IgD-negative memory B cell (primary cell): ENCODE data around the gene CHCHD4. TPM values are rescaled to one million over a fixed set of nuclear protein-coding genes. Genes with fewer than 3 reads are reported as not detected.
A peak's percentile ranks its signal among the peaks of the same experiment; 100 is the strongest.

Experiments
- H3K27ac Mint-ChIP-seq, 3 donors: one replicate each; pipeline ENCODE4 v1.8.0; 2020 to 2022; ENCODE audit warnings: mild to moderate bottlenecking in 3 of 3, mixed read lengths in 3 of 3, moderate library complexity in 1 of 3
- H3K27me3 Mint-ChIP-seq: one replicate; pipeline ENCODE4 v1.8.0; 2021; ENCODE audit warnings: mixed read lengths
- H3K36me3 Mint-ChIP-seq: one replicate; pipeline ENCODE4 v1.8.0; 2020; ENCODE audit warnings: mild to moderate bottlenecking, mixed read lengths
- H3K4me1 Mint-ChIP-seq, 3 donors: one replicate each; pipeline ENCODE4 v1.8.0; 2020 to 2022; ENCODE audit warnings: mixed read lengths in 3 of 3, mild to moderate bottlenecking in 1 of 3
- H3K4me3 Mint-ChIP-seq, 4 donors: one replicate each; pipeline ENCODE4 v1.8.0; 2020 to 2022; ENCODE audit warnings: mild to moderate bottlenecking in 4 of 4, mixed read lengths in 4 of 4, moderate library complexity in 3 of 4
- H3K9me3 Mint-ChIP-seq, 3 donors: one replicate each; pipeline ENCODE4 v1.8.0; 2020 to 2021; ENCODE audit warnings: mixed read lengths in 3 of 3, mild to moderate bottlenecking in 1 of 3
- polyA plus RNA-seq: library from polyadenylated mRNA; unstranded; fragments of 300-500 nt; fragmentation: Illumina TruSeq; gene quantifications from one replicate; pipeline ENCODE4 v1.2.3, GENCODE V29; 2021

CHCHD4 gene
- polyA plus RNA-seq, 1 donor from 2014 or later: 18.7 TPM

GRCh38 chr3:14144423-14145075, 19.9 kb upstream of the CHCHD4 start:
- Mint-ChIP-seq H3K27me3 (no peaks in the 10 kb centered on the region), H3K36me3 (peaks cover 6% of the 10 kb centered on the region)

GRCh38 chr3:14143271-14144225, 18.9 kb upstream of the CHCHD4 start:
- Mint-ChIP-seq H3K9me3 (no peaks in the 10 kb centered on the region), H3K27ac (peak overlapping the region; percentile 96 to 99 (median 99)), H3K36me3 (peaks cover 8% of the 10 kb centered on the region), H3K4me1 (peaks cover 10 to 16% (median 14%) of the 10 kb centered on the region in 3 donors), H3K27me3 (no peaks in the 10 kb centered on the region), H3K4me3 (peak overlapping the region in 3 of 4 donors; percentile 8 to 80 (median 79))

More at GRCh38 chr3:14144423-14145075, 19.9 kb upstream of the CHCHD4 start:
- Mint-ChIP-seq H3K27ac (peak overlapping the region; percentile 96 to 99 (median 99)), H3K9me3 (no peaks in the 10 kb centered on the region), H3K4me3 (peak overlapping the region; percentile 57 to 83 (median 80)), H3K4me1 (peaks cover 10 to 16% (median 14%) of the 10 kb centered on the region in 3 donors)

DNA sequence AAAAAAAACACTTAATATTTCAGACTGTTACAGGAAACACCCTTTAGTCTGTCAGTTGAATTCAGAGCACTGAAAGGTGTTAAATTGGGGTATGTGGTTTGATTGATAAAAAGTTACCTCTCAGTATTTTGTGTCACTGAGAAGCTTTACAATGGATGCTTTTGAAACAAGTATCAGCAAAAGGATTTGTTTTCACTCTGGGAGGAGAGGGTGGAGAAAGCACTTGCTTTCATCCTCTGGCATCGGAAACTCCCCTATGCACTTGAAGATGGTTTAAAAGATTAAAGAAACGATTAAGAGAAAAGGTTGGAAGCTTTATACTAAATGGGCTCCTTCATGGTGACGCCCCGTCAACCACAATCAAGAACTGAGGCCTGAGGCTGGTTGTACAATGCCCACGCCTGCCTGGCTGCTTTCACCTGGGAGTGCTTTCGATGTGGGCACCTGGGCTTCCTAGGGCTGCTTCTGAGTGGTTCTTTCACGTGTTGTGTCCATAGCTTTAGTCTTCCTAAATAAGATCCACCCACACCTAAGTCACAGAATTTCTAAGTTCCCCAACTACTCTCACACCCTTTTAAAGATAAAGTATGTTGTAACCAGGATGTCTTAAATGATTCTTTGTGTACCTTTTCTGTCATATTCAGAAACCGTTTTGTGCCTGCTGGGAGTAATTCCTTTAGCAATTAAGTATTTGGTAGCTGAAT, 18.0 kb upstream of the CHCHD4 start:
- H3K4me1 Mint-ChIP-seq: peaks cover 10 to 16% (median 16%) of the 10 kb centered on the region in 3 donors
- H3K4me3 Mint-ChIP-seq: peak overlapping the region in 2 of 4 donors; percentile 19 to 45

GRCh38 chr3:14141602-14142341, 17.1 kb upstream of the CHCHD4 start:
- Mint-ChIP-seq H3K36me3 (peaks cover 8% of the 10 kb centered on the region), H3K27ac (peak overlapping the region; percentile 94 to 99 (median 96)), H3K9me3 (no peaks in the 10 kb centered on the region), H3K4me3 (peak overlapping the region in 1 of 4 donors; percentile 3), H3K4me1 (peaks cover 5 to 16% (median 16%) of the 10 kb centered on the region in 3 donors), H3K27me3 (no peaks in the 10 kb centered on the region)

More for the DNA sequence above, 18.0 kb upstream of the CHCHD4 start:
- Mint-ChIP-seq H3K9me3 (no peaks in the 10 kb centered on the region), H3K27me3 (no peaks in the 10 kb centered on the region), H3K27ac (peak overlapping the region; percentile 94 to 99 (median 96)), H3K36me3 (peaks cover 10% of the 10 kb centered on the region)

DNA sequence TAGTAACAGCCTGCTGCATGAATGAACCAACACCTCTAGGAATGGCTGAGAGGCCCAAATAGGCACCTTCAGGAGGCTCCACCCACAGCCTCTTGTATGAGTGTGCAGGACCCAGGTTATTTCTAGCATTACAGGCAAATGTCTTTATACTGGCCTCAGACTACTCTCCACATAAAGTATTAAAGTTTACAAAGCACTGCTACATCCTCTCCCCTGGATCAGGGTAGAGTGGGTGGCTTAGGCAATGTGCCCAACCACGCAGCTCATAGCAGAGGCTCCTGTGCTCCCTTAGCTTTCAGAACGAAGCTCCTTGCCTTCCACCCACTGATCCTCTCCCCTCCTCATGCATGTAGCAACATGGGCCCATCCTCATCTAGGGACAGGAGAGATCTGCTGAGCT, 16.5 kb upstream of the CHCHD4 start:
- H3K36me3 Mint-ChIP-seq: peaks cover 8% of the 10 kb centered on the region
- H3K27me3 Mint-ChIP-seq: no peaks in the 10 kb centered on the region
- H3K9me3 Mint-ChIP-seq: no peaks in the 10 kb centered on the region
- no peak overlapping the region for H3K4me3 Mint-ChIP-seq
- peaks cover 5 to 16% (median 16%) of the 10 kb centered on the region in 3 donors for H3K4me1 Mint-ChIP-seq
- H3K27ac Mint-ChIP-seq: peak overlapping the region in 2 of 3 donors; percentile 27 to 99

GRCh38 chr3:14140668-14141067, 16.0 kb upstream of the CHCHD4 start:
- Mint-ChIP-seq H3K4me3 (no peak overlapping the region), H3K4me1 (peaks cover 5 to 13% (median 13%) of the 10 kb centered on the region in 3 donors), H3K9me3 (no peaks in the 10 kb centered on the region), H3K27ac (peak overlapping the region in 1 of 3 donors; percentile 99), H3K27me3 (no peaks in the 10 kb centered on the region), H3K36me3 (peaks cover 8% of the 10 kb centered on the region)

GRCh38 chr3:14139771-14140170, 15.1 kb upstream of the CHCHD4 start:
- no peaks in the 10 kb centered on the region for H3K27me3 Mint-ChIP-seq
- H3K27ac Mint-ChIP-seq: peak overlapping the region in 2 of 3 donors; percentile 71 to 75
- peaks cover 8% of the 10 kb centered on the region for H3K36me3 Mint-ChIP-seq
- peaks cover 4 to 8% (median 8%) of the 10 kb centered on the region in 3 donors for H3K4me1 Mint-ChIP-seq
- H3K4me3 Mint-ChIP-seq: no peak overlapping the region
- H3K9me3 Mint-ChIP-seq: no peaks in the 10 kb centered on the region

DNA sequence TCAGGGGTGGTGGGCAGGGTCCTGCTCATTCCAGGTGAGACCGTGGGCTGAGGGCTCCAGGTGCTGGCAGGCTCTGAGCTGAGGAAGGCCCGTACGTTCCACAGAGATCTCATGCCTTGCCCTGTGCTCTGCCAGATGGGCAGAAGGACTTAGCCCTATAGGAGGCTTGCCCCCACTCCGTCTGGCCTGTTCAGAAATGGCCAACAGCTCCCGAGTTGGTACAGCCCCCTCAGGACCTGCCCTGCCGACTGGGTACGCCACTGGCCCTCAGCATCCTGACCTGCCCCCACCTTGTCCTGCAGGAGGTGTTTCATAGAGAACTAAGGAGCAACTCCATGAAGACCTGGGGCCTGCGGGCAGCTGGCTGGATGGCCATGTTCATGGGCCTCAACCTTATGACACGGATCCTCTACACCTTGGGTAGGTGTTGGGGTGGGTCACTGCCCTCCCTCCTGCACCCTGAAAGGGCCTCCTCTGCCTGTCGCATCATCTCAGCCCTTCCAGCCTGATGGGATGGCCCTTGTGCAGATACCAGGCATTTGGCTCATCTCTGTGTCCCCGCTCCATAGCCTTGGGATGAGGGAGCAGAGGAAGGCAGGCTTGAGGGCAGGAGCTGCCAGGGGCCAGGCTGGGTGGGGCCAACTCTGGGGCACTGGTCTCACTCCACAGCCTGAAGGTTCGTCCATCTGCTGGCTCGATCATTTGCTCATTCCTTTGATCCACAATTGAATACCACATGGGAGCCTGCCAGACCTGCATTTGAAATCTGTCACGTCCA, 14.4 kb upstream of the CHCHD4 start:
- Mint-ChIP-seq H3K27ac (peak overlapping the region; percentile 55 to 75 (median 71)), H3K9me3 (no peaks in the 10 kb centered on the region), H3K36me3 (peaks cover 8% of the 10 kb centered on the region), H3K4me3 (no peak overlapping the region), H3K4me1 (peaks cover 0 to 3% (median 2%) of the 10 kb centered on the region in 3 donors), H3K27me3 (no peaks in the 10 kb centered on the region)

GRCh38 chr3:14138109-14138877, 13.6 kb upstream of the CHCHD4 start:
- Mint-ChIP-seq H3K27ac (peak overlapping the region; percentile 65 to 82 (median 76)), H3K4me1 (peaks cover 0 to 1% (median 0%) of the 10 kb centered on the region in 3 donors), H3K9me3 (no peaks in the 10 kb centered on the region), H3K27me3 (no peaks in the 10 kb centered on the region), H3K36me3 (peaks cover 8% of the 10 kb centered on the region), H3K4me3 (no peak overlapping the region)

GRCh38 chr3:14137445-14137844, 12.8 kb upstream of the CHCHD4 start:
- H3K27me3 Mint-ChIP-seq: no peaks in the 10 kb centered on the region
- no peaks in the 10 kb centered on the region for H3K9me3 Mint-ChIP-seq
- peak overlapping the region in 2 of 3 donors; percentile 39 to 65 for H3K27ac Mint-ChIP-seq
- H3K4me3 Mint-ChIP-seq: no peak overlapping the region
- H3K4me1 Mint-ChIP-seq: peaks cover 0 to 1% (median 0%) of the 10 kb centered on the region in 3 donors
- H3K36me3 Mint-ChIP-seq: peaks cover 8% of the 10 kb centered on the region

DNA sequence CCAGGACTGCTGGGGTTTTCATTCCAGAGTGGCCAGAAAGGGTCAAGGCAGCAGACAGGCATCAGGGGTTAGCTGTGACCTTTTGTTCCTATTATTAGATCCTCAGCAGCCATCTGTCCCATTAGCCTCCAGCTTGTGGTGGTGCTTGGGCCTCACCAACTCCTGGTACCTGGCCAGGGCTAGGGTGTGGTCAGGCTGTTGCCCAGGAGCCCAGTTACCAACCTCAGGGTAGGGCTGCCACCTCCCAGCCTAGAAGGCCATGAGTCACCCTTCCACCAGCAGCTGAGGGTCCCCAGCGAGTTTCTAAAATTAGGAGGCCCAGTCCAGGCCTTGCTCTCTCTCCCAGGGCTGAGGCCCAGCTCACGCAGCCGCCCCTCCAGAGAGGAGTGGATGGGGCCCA, 12.3 kb upstream of the CHCHD4 start:
- no peak overlapping the region for H3K4me3 Mint-ChIP-seq
- H3K36me3 Mint-ChIP-seq: peaks cover 8% of the 10 kb centered on the region
- H3K9me3 Mint-ChIP-seq: no peaks in the 10 kb centered on the region
- H3K27ac Mint-ChIP-seq: peak overlapping the region in 1 of 3 donors; percentile 63
- H3K4me1 Mint-ChIP-seq: peaks cover 0 to 1% (median 0%) of the 10 kb centered on the region in 3 donors
- H3K27me3 Mint-ChIP-seq: no peaks in the 10 kb centered on the region

GRCh38 chr3:14135581-14135980, 10.9 kb upstream of the CHCHD4 start:
- Mint-ChIP-seq H3K4me1 (peaks cover 0 to 1% (median 0%) of the 10 kb centered on the region in 3 donors), H3K27ac (no peak overlapping the region), H3K36me3 (peaks cover 4% of the 10 kb centered on the region), H3K4me3 (no peak overlapping the region), H3K27me3 (no peaks in the 10 kb centered on the region), H3K9me3 (no peaks in the 10 kb centered on the region)

DNA sequence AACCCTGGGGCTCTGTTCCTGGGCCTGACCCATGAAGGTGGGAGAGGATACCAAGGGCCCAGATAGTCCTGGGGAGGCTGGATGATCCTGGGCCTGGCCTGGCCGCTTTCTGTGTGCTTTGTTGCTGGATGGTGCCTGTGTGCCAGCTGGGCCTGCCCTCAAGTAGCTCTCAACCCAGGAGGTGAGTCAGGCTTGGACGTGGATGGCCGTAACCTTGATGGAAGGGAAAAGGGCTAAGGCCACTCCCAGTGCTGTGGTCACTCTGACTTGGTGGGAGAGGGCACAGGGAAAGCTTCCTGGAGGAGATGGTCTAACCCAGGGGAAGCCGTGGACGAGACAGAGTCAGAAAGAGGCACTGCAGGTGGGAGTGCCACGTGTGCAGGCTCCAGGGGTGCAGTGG, 9.6 kb upstream of the CHCHD4 start:
- Mint-ChIP-seq H3K27me3 (no peaks in the 10 kb centered on the region), H3K27ac (peak overlapping the region in 1 of 3 donors; percentile 78), H3K4me3 (no peak overlapping the region), H3K9me3 (no peaks in the 10 kb centered on the region), H3K4me1 (peaks cover 0 to 3% (median 0%) of the 10 kb centered on the region in 3 donors), H3K36me3 (peaks cover 4% of the 10 kb centered on the region)
